Caco-2 (cell line): Measurements from ENCODE around the gene OR10J1. TPM values are rescaled to one million over a fixed set of nuclear protein-coding genes. Genes with fewer than 3 reads are reported as not detected.

Experiments
- BruUV-seq: library from RNA; stranded (reverse); fragments of 400-500 nt; replicated peaks from 2 replicates; lab custom pipeline; 2021; lab: Mats Ljungman, UMichigan
- CTCF ChIA-PET: fragments of 300-600 bp; sonication (Branson Sonifier 250); formaldehyde crosslinking; loops from one replicate; lab custom pipeline; 2022; ENCODE audit warnings: antibody characterized with exemption; lab: Charles Lee
- POLR2A ChIA-PET: fragments of 300-600 bp; sonication (Branson Sonifier 250); formaldehyde crosslinking; loops from one replicate; lab custom pipeline; 2022; ENCODE audit warnings: antibody characterized with exemption; lab: Charles Lee
- DNase-seq, 2 experiments: peaks; one replicate each; pipeline versions ENCODE4 v3.0.0 to v3.0.0-alpha.2; 2020 to 2022
- H3K27me3 ChIP-seq: replicated peaks from 2 replicates; pipeline ENCODE4 v1.6.0; 2011; ENCODE audit warnings: low read length; ENCODE audit not compliant: control insufficient read depth, insufficient read depth
- H3K36me3 ChIP-seq: 2 replicates; pipeline ENCODE4 v1.5.1; 2011; ENCODE audit warnings: low read length; ENCODE audit not compliant: control insufficient read depth, insufficient read depth
- H3K4me1 ChIP-seq: fragments of 250-450 bp; sonication (Bioruptor Pico); 2 replicates; pipeline ENCODE4 v1.5.1; 2020; ENCODE audit warnings: mild to moderate bottlenecking
- H3K4me3 ChIP-seq: 2 replicates; pipeline ENCODE4 v1.5.1; 2011; ENCODE audit warnings: low read depth, mild to moderate bottlenecking, control low read depth, low read length
- H3K9me3 ChIP-seq: fragments of 250-450 bp; sonication (Bioruptor Pico); 2 replicates; pipeline ENCODE4 v1.5.1; 2020; ENCODE audit warnings: mild to moderate bottlenecking, moderate library complexity
- H3K27ac Mint-ChIP-seq: one replicate; pipeline ENCODE4 v1.8.0; 2022; ENCODE audit warnings: mixed read lengths; ENCODE audit not compliant: unreplicated experiment
- H3K27me3 Mint-ChIP-seq: one replicate; pipeline ENCODE4 v1.8.0; 2022; ENCODE audit warnings: mixed read lengths; ENCODE audit not compliant: insufficient read depth, unreplicated experiment
- H3K36me3 Mint-ChIP-seq: one replicate; pipeline ENCODE4 v1.8.0; 2022; ENCODE audit warnings: mild to moderate bottlenecking, mixed read lengths; ENCODE audit not compliant: insufficient read depth, unreplicated experiment
- H3K4me1 Mint-ChIP-seq: one replicate; pipeline ENCODE4 v1.8.0; 2022; ENCODE audit warnings: low read depth, mixed read lengths; ENCODE audit not compliant: unreplicated experiment
- H3K4me3 Mint-ChIP-seq: one replicate; pipeline ENCODE4 v1.8.0; 2022; ENCODE audit warnings: mild to moderate bottlenecking, moderate library complexity, mixed read lengths; ENCODE audit not compliant: unreplicated experiment
- H3K9me3 Mint-ChIP-seq: one replicate; pipeline ENCODE4 v1.8.0; 2022; ENCODE audit warnings: mixed read lengths; ENCODE audit not compliant: unreplicated experiment
- intact Hi-C: fragments of 100-400 bp; cut with micrococcal nuclease; formaldehyde crosslinking; loops from one replicate; pipeline ENCODE4 v1.10.0; 2022; ENCODE audit not compliant: unreplicated experiment
- total RNA-seq: library from RNA; stranded (reverse); gene quantifications from 2 replicates; pipeline ENCODE4 v1.2.3, GENCODE V29; 2022
- TF ChIP-seq, protein P1 (sequence below), 2 experiments: fragments of 200-600 bp in 1 of 2; IDR thresholded peaks; 1 replicate in 1 of 2; 2 replicates in 1 of 2; pipeline versions ENCODE4 v1.5.1 to v1.8.0; 2011 to 2022; ENCODE audit warnings: antibody characterized with exemption in 1 of 2, control low read depth in 1 of 2, inconsistent platforms in 1 of 2, low read depth in 1 of 2, low read length in 1 of 2, mild to moderate bottlenecking in 1 of 2, moderate library complexity in 1 of 2; ENCODE audit not compliant: insufficient read depth in 1 of 2, severe bottlenecking in 1 of 2, unreplicated experiment in 1 of 2

OR10J1 gene
- total RNA-seq, 1 experiment from 2014 or later: not detected

DNA sequence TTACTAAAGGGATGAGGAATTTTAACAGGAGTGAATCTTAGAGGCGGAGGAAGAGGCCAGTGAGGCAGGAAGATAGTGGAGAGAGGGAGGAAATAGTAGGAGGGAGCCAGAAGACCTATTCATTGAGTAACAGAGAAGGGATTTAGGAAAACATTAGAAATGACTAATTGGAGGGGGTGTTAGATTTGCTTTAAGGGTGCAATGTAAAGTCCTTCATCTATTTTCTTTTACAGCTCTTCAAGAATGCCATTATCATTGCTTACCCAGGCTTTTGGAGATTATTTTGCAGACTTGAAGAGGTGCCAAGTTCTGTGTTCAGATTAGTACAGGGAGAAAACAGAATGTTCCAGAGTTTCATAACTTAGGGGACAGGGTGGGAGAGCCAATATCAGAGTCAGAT lies 33.8 kb downstream of the OR10J1 start:
- Mint-ChIP-seq H3K27ac (no peak overlapping the region), H3K4me3 (no peak overlapping the region), H3K4me1 (no peaks in the 10 kb centered on the region), H3K9me3 (no peaks in the 10 kb centered on the region), H3K36me3 (no peaks in the 10 kb centered on the region), H3K27me3 (peaks cover 8% of the 10 kb centered on the region)
- POLR2A ChIA-PET: no interaction called here
- intact Hi-C loops: no loop called here
- CTCF ChIA-PET: no interaction called here
- no peak for DNase-seq
- Histone ChIP-seq H3K9me3 (no peaks in the 10 kb centered on the region), H3K4me3 (no peak overlapping the region), H3K4me1 (no peaks in the 10 kb centered on the region), H3K36me3 (no peaks in the 10 kb centered on the region), H3K27me3 (no peaks in the 10 kb centered on the region)
- TF ChIP-seq, protein P1, sequence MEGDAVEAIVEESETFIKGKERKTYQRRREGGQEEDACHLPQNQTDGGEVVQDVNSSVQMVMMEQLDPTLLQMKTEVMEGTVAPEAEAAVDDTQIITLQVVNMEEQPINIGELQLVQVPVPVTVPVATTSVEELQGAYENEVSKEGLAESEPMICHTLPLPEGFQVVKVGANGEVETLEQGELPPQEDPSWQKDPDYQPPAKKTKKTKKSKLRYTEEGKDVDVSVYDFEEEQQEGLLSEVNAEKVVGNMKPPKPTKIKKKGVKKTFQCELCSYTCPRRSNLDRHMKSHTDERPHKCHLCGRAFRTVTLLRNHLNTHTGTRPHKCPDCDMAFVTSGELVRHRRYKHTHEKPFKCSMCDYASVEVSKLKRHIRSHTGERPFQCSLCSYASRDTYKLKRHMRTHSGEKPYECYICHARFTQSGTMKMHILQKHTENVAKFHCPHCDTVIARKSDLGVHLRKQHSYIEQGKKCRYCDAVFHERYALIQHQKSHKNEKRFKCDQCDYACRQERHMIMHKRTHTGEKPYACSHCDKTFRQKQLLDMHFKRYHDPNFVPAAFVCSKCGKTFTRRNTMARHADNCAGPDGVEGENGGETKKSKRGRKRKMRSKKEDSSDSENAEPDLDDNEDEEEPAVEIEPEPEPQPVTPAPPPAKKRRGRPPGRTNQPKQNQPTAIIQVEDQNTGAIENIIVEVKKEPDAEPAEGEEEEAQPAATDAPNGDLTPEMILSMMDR (IDR thresholded peaks at IDR 0.05; ENCODE audit: insufficient read depth in 1 of 2, low read depth in 1 of 2, low read length in 1 of 2, severe bottlenecking in 1 of 2, unreplicated experiment in 1 of 2): no peak
- BruUV-seq: no TSS peak

GRCh38 chr1:159474926-159475325 lies 35.4 kb downstream of the OR10J1 start:
- Mint-ChIP-seq H3K27me3 (peaks cover 5% of the 10 kb centered on the region), H3K9me3 (no peaks in the 10 kb centered on the region), H3K27ac (no peak overlapping the region), H3K4me1 (no peaks in the 10 kb centered on the region), H3K4me3 (no peak overlapping the region), H3K36me3 (no peaks in the 10 kb centered on the region)
- Histone ChIP-seq H3K4me1 (no peaks in the 10 kb centered on the region), H3K27me3 (no peaks in the 10 kb centered on the region), H3K4me3 (no peak overlapping the region), H3K9me3 (no peaks in the 10 kb centered on the region), H3K36me3 (no peaks in the 10 kb centered on the region)
- ChIA-PET CTCF (no interaction called here), POLR2A (no interaction called here)
- intact Hi-C loops: no loop called here
- DNase-seq: no peak
- BruUV-seq: no TSS peak
- TF ChIP-seq, protein P1 (IDR thresholded peaks at IDR 0.05; ENCODE audit: insufficient read depth in 1 of 2, low read depth in 1 of 2, low read length in 1 of 2, severe bottlenecking in 1 of 2, unreplicated experiment in 1 of 2): no peak

- H3K27me3 ChIP-seq: no peaks in the 10 kb centered on the region
- ChIA-PET CTCF (no interaction called here), POLR2A (no interaction called here)
- intact Hi-C loops: no loop called here
- Mint-ChIP-seq H3K4me3 (no peak overlapping the region), H3K27me3 (peaks cover 8% of the 10 kb centered on the region), H3K4me1 (no peaks in the 10 kb centered on the region), H3K27ac (no peak overlapping the region), H3K36me3 (no peaks in the 10 kb centered on the region), H3K9me3 (peaks cover 22% of the 10 kb centered on the region)
- H3K9me3 ChIP-seq: no peaks in the 10 kb centered on the region
- TF ChIP-seq, protein P1 (IDR thresholded peaks at IDR 0.05; ENCODE audit: insufficient read depth in 1 of 2, low read depth in 1 of 2, low read length in 1 of 2, severe bottlenecking in 1 of 2, unreplicated experiment in 1 of 2): no peak
- DNase-seq: no peak
- no peaks in the 10 kb centered on the region for H3K4me1 ChIP-seq
- no peak overlapping the region for H3K4me3 ChIP-seq
- BruUV-seq: no TSS peak
- H3K36me3 ChIP-seq: no peaks in the 10 kb centered on the region
Observed at GRCh38 chr1:159483501-159483900, 44.0 kb downstream of the OR10J1 start.

Other genes starting within 250 kb of the OR10J1 start
- not detected in 2 replicates for gene ACKR1, start 234.8 kb upstream of the OR10J1 start, total RNA-seq
- gene FCER1A, start 137.4 kb upstream of the OR10J1 start, total RNA-seq: not detected in 2 replicates
- gene OR10J4, start 7.5 kb upstream of the OR10J1 start, total RNA-seq: not detected in 2 replicates
- gene OR10J5, start 96.3 kb downstream of the OR10J1 start, total RNA-seq: not detected in 2 replicates
- not detected in 2 replicates for gene APCS, start 148.1 kb downstream of the OR10J1 start, total RNA-seq